HL-60 (cell line): ENCODE data around the gene SGCE.

Source experiments
- DNase-seq, 2 experiments: peaks; one replicate each; pipeline ENCODE4 v3.0.0-alpha.2; 2010 to 2020; ENCODE audit warnings: low read depth in 1 of 2, low spot score in 1 of 2
- H3K27ac ChIP-seq: fragments of 250-450 bp; sonication (Bioruptor Pico); replicated peaks from 2 replicates; pipeline ENCODE4 v1.5.1; 2020; ENCODE audit warnings: mild to moderate bottlenecking, moderate library complexity
- H3K27me3 ChIP-seq: fragments of 250-450 bp; sonication (Bioruptor Pico); 2 replicates; pipeline ENCODE4 v1.5.1; 2021; ENCODE audit warnings: mild to moderate bottlenecking, moderate library complexity; ENCODE audit not compliant: insufficient read depth, poor library complexity, severe bottlenecking
- H3K4me3 ChIP-seq: replicated peaks from 2 replicates; pipeline ENCODE4 v1.5.1; 2011; ENCODE audit warnings: mild to moderate bottlenecking, control low read depth, low read length; ENCODE audit not compliant: insufficient read depth
- CTCF ChIP-seq: IDR thresholded peaks from one replicate; pipeline ENCODE4 v1.5.1; 2011; ENCODE audit warnings: low read length, control low read depth, inconsistent platforms; ENCODE audit not compliant: insufficient read depth
- GABPA ChIP-seq: IDR thresholded peaks from 2 replicates; pipeline ENCODE4 v1.6.1; 2012; ENCODE audit warnings: low read depth
- POLR2AphosphoS5 ChIP-seq: IDR thresholded peaks from 2 replicates; pipeline ENCODE4 v1.6.1; 2012; ENCODE audit warnings: low read depth
- REST ChIP-seq: IDR thresholded peaks from 2 replicates; pipeline ENCODE4 v1.6.1; 2012; ENCODE audit warnings: low read depth; ENCODE audit not compliant: insufficient replicate concordance
- SPI1 ChIP-seq: IDR thresholded peaks from 2 replicates; pipeline ENCODE4 v1.6.1; 2012; ENCODE audit warnings: low read depth, mild to moderate bottlenecking, borderline replicate concordance

SGCE gene

GRCh38 chr7:94577357-94577756, 78.6 kb downstream of the SGCE start:
- H3K27ac ChIP-seq: no peak overlapping the region
- no peak for TF ChIP-seq REST
- TF ChIP-seq GABPA: no peak
- TF ChIP-seq CTCF: no peak
- no peak for TF ChIP-seq SPI1
- TF ChIP-seq POLR2AphosphoS5: no peak
- no peaks in the 10 kb centered on the region for H3K27me3 ChIP-seq
- DNase-seq: no peak
- no peak overlapping the region for H3K4me3 ChIP-seq

- Histone ChIP-seq H3K4me3 (no peak overlapping the region), H3K27ac (no peak overlapping the region), H3K27me3 (no peaks in the 10 kb centered on the region)
- DNase-seq: no peak
- TF ChIP-seq GABPA (no peak), POLR2AphosphoS5 (no peak), REST (no peak), SPI1 (no peak), CTCF (no peak)
Observed at GRCh38 chr7:94576316-94576715, 79.6 kb downstream of the SGCE start.

GRCh38 chr7:94575646-94576045, 80.3 kb downstream of the SGCE start:
- H3K4me3 ChIP-seq: no peak overlapping the region
- TF ChIP-seq POLR2AphosphoS5: no peak
- no peak for TF ChIP-seq GABPA
- TF ChIP-seq CTCF: no peak
- TF ChIP-seq SPI1: no peak
- no peaks in the 10 kb centered on the region for H3K27me3 ChIP-seq
- DNase-seq: no peak
- no peak overlapping the region for H3K27ac ChIP-seq

GRCh38 chr7:94571816-94572215, 84.1 kb downstream of the SGCE start:
- TF ChIP-seq SPI1: no peak
- no peak for TF ChIP-seq GABPA
- TF ChIP-seq CTCF: no peak
- no peak for TF ChIP-seq REST
- no peak for TF ChIP-seq POLR2AphosphoS5
- Histone ChIP-seq H3K4me3 (no peak overlapping the region), H3K27me3 (no peaks in the 10 kb centered on the region), H3K27ac (no peak overlapping the region)
- DNase-seq: no peak
